GM19395 (cell line): ENCODE data around the gene SARS2.

ENCODE experiments used
- ATAC-seq: cut with Tn5 transposase; IDR thresholded peaks from one replicate; pipeline ENCODE4 v1.9.1; 2021; ENCODE audit warnings: mild to moderate bottlenecking, moderate library complexity; ENCODE audit not compliant: unreplicated experiment

Gene SARS2

GRCh38 chr19:38918526-38918925 is 12.0 kb downstream of the SARS2 start:
- ATAC-seq: no peak

- no peak for ATAC-seq
Measured at GRCh38 chr19:38917921-38918491, 12.6 kb downstream of the SARS2 start.

- ATAC-seq: no peak
Measured at GRCh38 chr19:38917516-38917915, 13.0 kb downstream of the SARS2 start.

GRCh38 chr19:38915329-38916321 is 14.9 kb downstream of the SARS2 start:
- ATAC-seq: no peak

GRCh38 chr19:38913958-38914357 is 16.6 kb downstream of the SARS2 start:
- no peak for ATAC-seq

- no peak for ATAC-seq
Measured at GRCh38 chr19:38912600-38913514, 17.7 kb downstream of the SARS2 start.

GRCh38 chr19:38911388-38912001 is 19.1 kb downstream of the SARS2 start:
- ATAC-seq: no peak

- ATAC-seq: no peak
Measured at GRCh38 chr19:38910488-38910887, 20.1 kb downstream of the SARS2 start.

- ATAC-seq: no peak
Measured at GRCh38 chr19:38908911-38909310, 21.7 kb downstream of the SARS2 start.

GRCh38 chr19:38907670-38908069 is 22.9 kb downstream of the SARS2 start:
- ATAC-seq: no peak

GRCh38 chr19:38907227-38907626 is 23.3 kb downstream of the SARS2 start:
- ATAC-seq: no peak

- ATAC-seq: no peak
Measured at GRCh38 chr19:38905620-38906019, 24.9 kb downstream of the SARS2 start.

GRCh38 chr19:38904581-38905539 is 25.7 kb downstream of the SARS2 start:
- ATAC-seq: no peak

GRCh38 chr19:38901683-38902082 is 28.9 kb downstream of the SARS2 start:
- no peak for ATAC-seq

- no peak for ATAC-seq
Measured at GRCh38 chr19:38900743-38901190, 29.8 kb downstream of the SARS2 start.

- no peak for ATAC-seq
Measured at GRCh38 chr19:38900202-38900629, 30.3 kb downstream of the SARS2 start.

- ATAC-seq: peak; percentile 91
Measured at GRCh38 chr19:38899447-38900201, 30.9 kb downstream of the SARS2 start, which contains the start of the genes NFKBIB and SIRT2. NFKBIB (plus strand) TSS chr19:38899969; CDS start chr19:38900033, 64 bp downstream. SIRT2 (minus strand) TSS chr19:38899618; CDS start chr19:38899521, 97 bp downstream.

- ATAC-seq: no peak
Measured at GRCh38 chr19:38898788-38899446, 31.6 kb downstream of the SARS2 start.
